HG02610 (cell line): Measurements from ENCODE around the gene IL1RAP.
"Not testable (repeated sequence)": the region's sequence is repeated elsewhere in the genome, so short reads cannot be mapped to it uniquely, and the experiment has no call there.

Experiments
- ATAC-seq: cut with Tn5 transposase; IDR thresholded peaks from one replicate; pipeline ENCODE4 v1.9.1; 2021; ENCODE audit warnings: mild to moderate bottlenecking, moderate library complexity; ENCODE audit not compliant: unreplicated experiment

IL1RAP gene

DNA sequence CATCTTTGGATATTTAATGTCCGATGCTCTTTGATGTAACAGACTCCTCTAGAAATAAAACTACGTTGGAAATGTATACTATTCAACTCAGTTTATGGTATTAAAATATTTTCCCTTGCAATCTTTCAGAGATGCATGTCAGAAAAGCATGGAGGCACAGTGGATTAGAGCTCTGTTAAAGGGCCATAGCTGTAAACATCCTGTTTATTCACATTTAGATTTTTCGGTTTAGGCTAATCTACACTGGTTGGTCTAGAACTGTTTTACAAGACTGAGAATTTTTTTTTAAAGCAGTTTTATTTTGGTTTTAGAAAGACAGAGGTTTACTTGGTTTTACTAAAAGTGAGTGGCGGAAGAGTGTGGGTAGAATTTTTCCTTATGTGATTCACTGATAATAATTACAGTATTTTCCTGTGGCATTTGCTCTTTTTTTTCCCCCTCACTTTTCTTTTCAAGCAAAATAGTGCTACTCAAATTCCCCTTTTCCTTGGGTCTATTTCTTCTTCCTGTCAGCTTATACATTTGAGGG is 132.1 kb downstream of the IL1RAP start:
- no peak for ATAC-seq

DNA sequence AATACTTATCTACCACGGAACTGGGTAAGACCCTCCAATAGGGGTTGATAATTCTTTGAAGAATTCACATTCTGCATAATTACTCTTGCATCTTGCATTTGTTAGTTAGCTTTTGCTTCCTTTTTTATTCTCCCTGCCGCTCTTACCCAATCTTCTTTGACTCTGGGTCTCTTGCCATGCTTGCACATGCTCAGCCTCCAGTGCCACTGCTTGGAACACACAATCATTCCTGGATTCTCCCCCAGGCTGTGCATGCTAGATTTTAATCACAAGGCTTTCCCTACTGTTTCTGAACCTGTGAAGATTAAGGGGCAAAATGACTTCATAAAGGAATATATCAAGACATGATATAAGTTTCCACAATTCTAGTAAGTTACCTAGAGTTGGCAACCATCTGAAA is 133.1 kb downstream of the IL1RAP start:
- ATAC-seq: no peak

DNA sequence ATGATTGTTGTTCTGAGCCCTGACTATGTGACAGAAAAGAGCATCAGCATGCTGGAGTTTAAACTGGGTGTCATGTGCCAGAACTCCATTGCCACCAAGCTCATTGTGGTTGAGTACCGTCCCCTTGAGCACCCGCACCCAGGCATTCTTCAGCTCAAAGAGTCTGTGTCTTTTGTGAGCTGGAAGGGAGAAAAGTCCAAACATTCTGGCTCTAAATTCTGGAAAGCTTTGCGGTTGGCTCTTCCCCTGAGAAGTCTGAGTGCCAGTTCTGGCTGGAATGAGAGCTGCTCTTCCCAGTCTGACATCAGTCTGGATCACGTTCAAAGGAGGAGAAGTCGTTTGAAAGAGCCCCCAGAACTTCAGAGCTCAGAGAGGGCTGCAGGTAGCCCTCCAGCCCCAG is 142.0 kb downstream of the IL1RAP start:
- ATAC-seq: no peak

DNA sequence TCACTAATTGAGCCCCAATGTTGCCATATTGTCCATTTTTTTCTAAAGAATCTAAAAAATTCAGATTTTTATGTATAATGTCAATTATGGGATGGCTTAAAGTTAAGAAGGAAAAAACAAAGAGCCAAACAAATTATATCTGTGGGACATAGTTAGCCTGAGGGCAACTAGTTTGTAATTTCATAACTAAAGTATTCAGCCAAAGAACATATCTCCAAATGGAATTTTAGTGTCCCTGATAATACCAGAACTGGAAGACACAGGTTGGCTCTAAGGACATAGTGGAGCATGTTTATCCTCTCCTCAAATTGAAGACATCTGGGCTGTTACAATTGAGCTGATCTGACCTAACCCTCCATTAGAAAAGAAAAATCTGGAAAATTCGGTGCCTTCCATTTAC is 144.2 kb downstream of the IL1RAP start:
- no peak for ATAC-seq

DNA sequence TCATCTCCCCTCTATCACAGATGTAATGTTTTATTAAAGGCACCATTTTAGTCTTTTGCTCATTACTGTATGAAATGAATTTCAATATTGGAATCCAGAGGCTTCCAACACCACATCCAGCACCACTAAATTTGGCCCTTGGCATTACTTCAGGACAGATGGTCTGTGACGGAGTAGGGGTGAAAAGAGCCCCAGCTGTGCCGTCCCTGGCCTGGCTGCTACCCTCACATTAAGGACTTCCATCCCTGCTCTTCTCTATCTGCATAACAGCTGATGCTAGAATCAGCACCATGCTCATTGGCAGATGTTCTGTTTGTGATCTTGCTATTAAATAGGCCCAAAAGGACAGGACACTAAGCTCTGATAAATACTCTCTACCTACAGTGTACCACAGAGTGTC is 152.9 kb downstream of the IL1RAP start:
- ATAC-seq: no peak

DNA sequence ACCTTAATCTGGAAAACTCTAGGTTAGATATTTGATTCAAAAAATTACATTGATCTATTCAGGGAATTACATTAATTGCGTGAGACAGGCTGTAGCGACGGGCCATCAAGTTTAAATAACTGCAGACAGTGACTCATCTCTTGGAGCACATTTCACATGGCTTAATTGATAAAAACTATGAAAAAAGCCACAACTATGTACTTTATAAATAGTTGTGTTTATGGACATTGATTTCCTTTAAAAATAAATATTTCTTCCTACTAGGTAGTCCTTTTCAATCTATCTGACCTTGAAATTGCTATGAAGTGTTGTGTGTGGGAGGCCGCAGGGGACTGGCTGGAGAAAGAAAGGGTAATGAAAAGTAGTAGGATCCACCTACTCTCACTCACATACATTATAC is 157.8 kb downstream of the IL1RAP start:
- no peak for ATAC-seq

DNA sequence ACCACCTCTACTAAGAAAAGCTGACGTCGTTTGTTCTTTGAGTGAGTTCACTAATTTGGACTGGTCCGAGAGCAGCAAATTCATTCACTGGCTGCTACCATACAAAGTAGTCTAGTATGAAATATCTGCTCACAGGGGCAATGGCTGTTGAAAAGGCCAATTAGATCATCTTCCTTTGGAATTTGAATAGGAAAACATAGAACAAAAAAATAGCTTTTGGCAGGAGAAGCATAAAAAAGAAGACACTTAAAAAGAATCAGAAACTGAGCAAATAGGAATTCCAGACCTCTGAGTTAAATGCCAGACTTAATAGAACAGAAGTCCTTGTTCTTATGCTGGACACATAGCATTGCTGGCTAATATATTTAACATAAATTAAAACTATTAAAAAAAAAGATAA is 159.3 kb downstream of the IL1RAP start:
- ATAC-seq: no peak

DNA sequence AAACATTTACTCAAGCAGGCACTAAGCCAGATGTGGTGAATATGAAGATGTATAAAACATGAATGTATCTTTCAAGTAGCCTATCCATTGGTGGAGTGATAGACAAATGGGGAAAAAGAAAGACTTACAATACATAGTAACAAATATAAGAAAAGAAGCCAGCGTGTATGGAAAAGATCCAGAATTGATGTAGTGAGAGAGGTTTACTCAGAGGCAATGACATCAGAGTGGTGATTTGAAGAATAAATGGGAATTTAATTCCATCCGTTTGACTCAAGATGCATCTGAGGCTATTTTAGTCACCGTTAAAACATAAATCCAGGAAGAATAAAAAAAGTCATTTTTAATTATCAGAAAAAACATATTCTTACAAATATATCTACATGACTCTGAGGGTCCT is 162.6 kb downstream of the IL1RAP start:
- ATAC-seq: no peak

DNA sequence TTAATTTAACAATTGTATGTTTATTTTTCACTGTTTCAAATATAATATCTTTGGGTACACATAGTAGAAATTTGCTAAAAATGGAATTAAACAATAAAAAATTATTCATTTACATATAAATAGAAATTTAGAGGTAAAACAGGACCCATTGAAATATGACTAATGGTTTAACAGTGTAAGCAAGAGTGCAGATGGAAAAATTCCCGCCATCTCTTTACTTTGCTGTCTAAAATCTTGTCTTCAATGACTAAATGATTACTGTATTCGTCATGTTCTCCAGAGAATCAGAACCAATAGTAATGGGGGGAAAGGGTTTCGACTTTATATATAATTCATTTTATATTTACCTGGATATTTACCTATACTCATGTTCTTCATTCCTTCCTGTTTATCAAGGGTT is 163.1 kb downstream of the IL1RAP start:
- ATAC-seq: no peak

DNA sequence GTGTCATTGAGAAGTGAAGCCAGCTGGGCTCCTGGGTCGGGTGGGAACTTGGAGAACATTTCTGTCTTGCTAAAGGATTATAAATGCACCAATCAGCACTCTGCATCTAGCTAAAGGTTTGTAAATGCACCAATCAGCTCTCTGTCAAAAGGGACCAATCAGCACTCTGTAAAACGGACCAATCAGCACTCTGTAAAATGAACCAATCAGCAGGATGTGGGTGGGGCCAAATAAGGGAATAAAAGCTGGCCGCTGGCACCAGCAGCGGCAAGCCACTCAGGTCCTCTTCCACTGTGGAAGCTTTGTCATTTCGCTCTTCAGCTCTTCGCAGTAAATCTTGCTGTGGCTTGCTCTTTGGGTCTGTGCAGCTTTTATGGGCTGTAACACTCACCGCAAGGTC is 164.0 kb downstream of the IL1RAP start:
- ATAC-seq: not testable (repeated sequence)

DNA sequence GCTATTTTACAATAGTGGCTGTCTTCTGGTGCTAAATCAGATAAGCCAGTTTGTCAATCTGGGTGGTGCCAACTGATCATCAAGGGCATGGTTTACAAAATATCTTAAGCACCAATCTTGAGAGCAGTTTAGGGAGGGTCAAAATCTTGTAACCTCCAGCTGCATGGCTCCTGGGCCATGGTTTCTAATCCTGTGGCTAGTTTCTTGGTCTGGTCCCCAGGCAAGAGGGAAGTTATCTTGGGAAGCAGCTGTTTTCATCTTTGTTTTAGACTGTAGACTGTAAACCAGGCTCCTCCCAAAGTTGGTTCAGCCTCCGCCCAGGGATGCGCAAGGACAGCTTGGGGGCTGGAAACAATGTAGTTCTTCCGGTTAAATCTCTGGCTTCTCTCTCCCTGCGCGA is 166.8 kb downstream of the IL1RAP start:
- ATAC-seq: no peak

DNA sequence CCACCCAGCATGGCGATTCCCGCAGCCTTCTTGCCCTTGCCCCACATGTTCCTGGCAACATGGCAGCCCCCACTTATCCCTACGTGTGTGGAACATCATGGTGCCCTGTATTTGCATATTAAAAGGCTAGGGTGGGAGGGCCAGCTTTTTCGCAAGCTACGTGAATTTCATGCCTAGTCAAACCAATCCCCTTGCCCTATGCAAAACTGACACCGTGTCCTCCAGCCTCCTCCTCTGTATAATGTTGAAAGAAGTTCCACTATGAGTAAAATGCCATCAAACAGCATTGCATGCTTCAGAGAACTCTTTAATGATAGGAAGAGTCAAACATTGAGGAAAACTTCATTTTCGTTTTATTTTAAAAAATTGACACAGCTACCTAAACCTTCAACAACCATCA is 170.9 kb downstream of the IL1RAP start:
- no peak for ATAC-seq

DNA sequence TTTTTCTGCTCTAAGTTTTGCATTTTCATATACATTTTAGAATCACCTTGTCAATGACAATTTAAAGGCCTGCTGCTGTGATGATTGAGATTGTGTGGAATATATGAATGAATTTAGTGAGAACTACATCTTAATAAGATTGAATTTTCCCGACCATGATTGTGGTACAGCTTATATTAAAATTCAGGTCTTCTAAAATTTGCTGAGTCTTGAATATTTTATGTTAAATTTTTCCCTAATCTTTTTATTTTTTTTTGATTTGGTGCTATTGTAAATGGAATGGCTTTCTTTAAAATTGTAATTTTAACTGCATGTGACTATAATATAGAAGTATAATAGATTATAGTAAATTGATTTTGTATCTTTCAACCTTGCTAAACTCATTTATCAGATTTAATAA is 172.1 kb downstream of the IL1RAP start:
- no peak for ATAC-seq

DNA sequence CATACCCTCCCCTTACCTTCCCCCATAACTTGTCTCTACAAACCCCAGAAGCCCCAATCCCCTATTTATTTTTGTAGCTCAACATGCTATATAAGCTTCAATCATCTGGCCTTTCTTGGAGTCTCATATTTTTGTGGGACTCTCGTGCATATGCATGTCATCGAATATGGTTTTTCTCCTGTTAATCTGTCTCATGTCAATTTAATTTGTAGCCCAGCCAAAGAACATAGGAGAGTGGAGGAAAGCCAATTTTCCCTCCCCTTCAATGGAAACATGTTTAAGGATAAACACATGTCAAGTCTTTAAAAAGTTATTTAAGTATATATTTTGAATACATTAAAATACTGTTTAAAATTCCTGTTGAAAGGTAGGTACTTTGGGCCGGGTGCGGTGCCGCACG is 176.4 kb downstream of the IL1RAP start:
- no peak for ATAC-seq

DNA sequence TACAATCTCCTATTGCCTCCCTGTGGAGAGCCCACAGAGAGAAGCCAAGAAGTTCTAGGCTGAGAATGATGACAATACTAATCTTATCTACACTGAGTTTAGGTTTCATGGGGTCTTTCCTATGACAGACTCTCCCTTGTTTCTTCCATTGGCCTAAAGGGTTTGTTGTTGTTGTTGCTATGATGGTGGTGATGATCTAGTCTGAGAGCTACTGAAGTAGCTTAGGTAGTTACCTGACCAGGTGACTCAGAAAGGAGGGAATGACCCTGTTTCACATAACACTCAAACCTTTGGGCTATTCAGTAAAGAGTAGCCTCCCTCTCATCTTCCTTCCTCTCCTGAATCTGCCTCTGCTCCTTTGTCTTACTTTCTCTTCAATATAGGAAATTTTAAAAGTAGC is 178.4 kb downstream of the IL1RAP start:
- ATAC-seq: no peak

DNA sequence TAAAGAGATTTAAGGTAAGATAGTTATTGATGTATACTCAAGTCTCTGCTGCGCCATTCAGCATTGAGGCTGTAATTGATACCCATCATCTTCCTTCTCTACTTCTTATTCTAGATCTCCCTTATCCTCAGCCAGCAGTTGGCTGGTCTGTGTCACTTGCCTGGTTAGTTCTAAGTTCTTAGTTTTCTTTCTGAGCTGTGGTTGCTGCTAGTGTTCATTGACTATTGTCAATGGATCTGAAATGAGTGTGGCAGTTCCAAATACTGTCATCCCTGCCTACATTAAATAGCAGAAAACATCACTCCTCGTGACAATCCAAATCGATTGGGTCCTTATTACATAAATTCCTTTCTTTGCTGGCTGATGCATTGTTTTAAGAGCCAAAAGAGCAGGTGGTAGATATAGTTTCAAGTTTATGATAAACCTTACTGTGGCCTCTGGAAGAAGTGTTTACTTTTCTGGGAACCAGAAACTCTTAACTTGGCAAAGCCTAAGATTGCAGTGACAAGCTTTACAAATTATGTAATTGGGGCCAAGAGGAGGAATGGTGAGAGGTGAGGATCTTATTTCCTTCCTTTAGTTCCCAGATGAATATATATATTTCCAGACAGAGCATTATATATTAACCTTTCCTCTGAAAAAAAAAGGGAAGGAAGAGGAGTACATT is 180.6 kb downstream of the IL1RAP start:
- ATAC-seq: no peak

DNA sequence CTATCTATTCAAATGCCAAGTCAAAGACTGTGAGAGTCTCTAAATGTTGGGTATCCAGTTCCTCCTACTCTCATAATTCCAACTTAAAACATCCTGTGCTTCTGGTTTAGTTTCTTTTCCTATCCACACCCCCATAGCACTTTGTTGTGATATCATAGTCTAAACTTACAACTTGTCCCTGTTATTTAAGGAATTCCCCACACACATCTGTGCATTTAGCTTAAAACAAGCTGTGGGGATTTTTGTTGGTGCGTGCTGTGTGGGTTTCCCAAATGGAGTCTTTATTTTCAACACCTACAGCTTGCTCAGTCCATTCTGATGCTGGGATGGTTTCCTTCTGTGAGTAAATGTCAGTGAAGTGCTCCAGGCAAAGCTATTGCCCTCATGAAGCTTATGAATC is 181.3 kb downstream of the IL1RAP start:
- ATAC-seq: no peak

DNA sequence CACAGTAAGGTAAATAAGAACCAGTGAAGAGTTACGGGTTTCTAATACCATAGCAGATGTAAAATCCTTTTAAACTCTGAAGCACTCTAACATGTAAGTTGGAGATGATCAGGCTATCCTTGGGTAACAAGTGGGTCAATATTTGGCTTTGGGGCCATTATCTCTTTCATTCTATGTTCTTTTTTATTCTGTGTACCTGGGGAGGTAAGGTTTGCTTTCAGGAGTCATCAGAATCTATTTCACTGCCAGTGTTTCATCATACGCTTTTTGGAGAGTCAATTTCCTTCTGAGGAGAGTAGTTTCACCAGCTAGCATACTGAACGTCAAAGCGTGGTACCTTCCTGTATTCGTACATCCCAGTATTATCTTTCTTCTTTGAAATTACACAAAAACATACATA is 182.1 kb downstream of the IL1RAP start:
- ATAC-seq: no peak

DNA sequence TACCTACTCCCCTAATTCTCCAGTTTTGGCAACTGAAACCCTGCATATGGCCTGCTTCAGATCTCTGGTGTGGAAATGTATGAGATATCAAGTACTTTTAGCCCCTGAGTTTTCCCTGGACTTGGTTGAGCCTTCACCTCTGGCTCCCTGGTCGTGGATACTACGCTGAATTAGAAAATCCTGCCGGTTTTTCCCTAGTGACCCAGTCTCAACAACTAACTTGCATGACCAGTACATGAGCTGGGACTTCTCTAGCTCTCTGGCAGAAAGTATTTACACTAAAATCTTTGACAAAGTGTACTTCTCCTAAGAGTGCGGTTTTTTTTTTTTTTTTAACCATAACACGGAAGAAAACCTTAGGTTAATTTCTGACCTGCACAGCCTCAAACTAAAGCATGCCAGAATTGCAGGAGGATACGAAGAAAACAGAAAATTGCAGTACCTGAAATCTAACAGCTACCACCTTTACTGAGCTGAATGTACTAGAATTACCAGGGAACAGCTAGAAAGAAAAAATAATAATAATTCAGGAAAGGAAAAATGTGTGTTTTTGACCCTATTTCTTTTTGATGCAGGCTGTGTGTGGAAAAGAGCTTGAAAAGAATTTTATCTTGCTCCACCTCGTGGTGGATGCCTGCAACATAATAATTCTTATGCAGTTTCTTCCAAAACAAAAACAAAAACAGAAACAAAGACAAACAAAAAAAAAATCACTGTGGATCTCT is 183.1 kb downstream of the IL1RAP start:
- no peak for ATAC-seq

DNA sequence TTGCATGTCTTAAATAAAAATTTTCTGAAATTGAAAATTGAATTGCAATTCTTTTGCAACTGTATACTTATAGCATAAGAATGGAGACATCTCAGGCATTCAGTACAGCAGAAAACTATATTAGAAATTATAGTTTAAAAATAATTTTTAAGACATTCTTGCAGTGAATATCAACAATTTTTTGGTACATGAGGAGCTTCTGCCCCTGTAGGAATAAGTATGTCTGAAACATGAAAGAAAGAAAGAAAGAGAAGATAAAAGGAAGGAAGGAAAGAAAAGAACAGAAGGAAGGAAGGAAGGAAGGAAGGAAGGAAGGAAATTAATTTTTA is 183.6 kb downstream of the IL1RAP start:
- no peak for ATAC-seq

DNA sequence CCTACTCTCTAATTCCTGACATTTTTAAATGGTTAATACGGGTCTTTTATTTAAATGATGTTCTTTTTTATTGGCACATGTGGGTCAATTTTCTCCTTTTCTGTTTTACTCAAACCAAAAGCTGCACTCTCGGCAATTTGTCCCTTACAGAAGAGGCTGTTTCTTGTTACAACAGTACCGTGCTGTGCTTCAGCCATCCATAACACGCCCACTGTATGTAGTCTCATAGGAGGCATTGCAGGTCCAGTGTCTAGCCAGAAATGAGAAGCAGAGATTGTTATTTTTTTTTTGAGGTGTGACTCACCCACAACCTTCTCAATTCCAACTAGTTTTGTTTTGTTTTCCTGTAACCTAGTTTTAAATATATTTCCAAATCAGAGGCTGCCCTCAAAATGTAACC is 184.0 kb downstream of the IL1RAP start:
- no peak for ATAC-seq

DNA sequence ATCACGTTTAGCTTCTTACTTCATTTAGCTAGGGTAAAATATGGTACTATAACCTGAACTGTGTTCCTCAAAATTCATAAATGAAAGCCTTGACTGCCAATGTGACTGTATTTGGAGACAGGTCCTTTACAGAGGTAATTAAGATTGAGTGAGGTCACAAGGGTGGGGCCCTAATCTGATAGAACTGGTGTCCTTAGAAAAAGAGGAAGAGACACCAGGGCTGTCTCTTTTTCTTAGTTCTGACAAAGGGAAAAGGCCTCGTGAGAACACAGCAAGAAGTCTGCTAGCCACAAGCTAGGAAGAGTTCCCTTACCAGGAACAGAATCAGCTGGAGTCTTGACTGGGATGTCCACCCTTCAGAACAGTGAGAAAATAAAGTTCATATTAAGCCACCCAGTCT is 185.9 kb downstream of the IL1RAP start:
- ATAC-seq: no peak

DNA sequence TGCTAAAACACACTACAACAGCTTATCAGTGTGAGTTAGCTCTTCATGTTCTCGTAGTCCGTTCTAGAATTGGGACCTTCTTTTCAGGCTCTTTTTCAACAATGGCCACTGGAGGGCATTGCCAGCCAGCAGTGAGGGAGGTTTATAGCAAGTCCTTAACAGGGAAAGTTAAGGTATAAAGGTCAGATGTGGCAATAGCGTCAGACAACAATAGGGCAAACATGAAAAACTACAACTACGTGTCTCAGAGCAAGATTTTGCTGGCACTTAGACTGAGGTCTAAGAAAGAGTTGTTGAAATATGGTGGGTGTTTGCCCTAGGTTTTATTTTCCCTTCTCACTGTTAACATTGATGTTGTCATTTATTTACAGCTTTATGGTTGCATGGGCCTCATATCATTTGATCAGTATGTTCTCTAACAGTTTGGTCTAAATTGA is 187.2 kb downstream of the IL1RAP start:
- ATAC-seq: no peak
